Natural killer cell (primary cell): ENCODE results near the gene OR8B3. TPM values are rescaled to one million over a fixed set of nuclear protein-coding genes. Genes with fewer than 3 reads are reported as not detected.
"Not testable (repeated sequence)": the region's sequence is repeated elsewhere in the genome, so short reads cannot be mapped to it uniquely, and the experiment has no call there.

ENCODE experiments used
- ATAC-seq, 3 donors: fragments of 150-1000 bp in 2 of 3; fragments of 200-7000 bp in 1 of 3; cut with Tn5 transposase; 1 replicate in 1 of 3; 2 replicates in 2 of 3; pipeline ENCODE4 v1.10.0; 2021; ENCODE audit warnings: mild to moderate bottlenecking in 2 of 3, moderate library complexity in 2 of 3
- DNase-seq, 2 donors: peaks; one replicate each; pipeline versions ENCODE4 v3.0.0 to v3.0.0-alpha.2; 2013 to 2021; ENCODE audit warnings: mixed read lengths in 1 of 2
- H3K27ac ChIP-seq: one replicate; pipeline ENCODE4 v1.5.1; 2013; ENCODE audit warnings: mild to moderate bottlenecking, low read length
- H3K27me3 ChIP-seq: one replicate; pipeline ENCODE4 v1.6.1; 2013; ENCODE audit warnings: low read length; ENCODE audit not compliant: control insufficient read depth, insufficient read depth
- H3K36me3 ChIP-seq: one replicate; pipeline ENCODE4 v1.6.1; 2013; ENCODE audit warnings: low read length; ENCODE audit not compliant: control insufficient read depth, insufficient read depth
- H3K4me1 ChIP-seq: one replicate; pipeline ENCODE4 v1.6.1; 2013; ENCODE audit warnings: low read length; ENCODE audit not compliant: control insufficient read depth, insufficient read depth
- H3K4me3 ChIP-seq: one replicate; pipeline ENCODE4 v1.5.1; 2013; ENCODE audit warnings: low read length
- H3K9me3 ChIP-seq: one replicate; pipeline ENCODE4 v1.6.1; 2013; ENCODE audit warnings: low read length; ENCODE audit not compliant: control insufficient read depth, insufficient read depth
- H3K27ac Mint-ChIP-seq, 2 donors: one replicate each; pipeline ENCODE4 v1.8.0; 2022; ENCODE audit warnings: mild to moderate bottlenecking in 2 of 2, mixed read lengths in 2 of 2, moderate library complexity in 1 of 2
- H3K27me3 Mint-ChIP-seq, 2 donors: one replicate each; pipeline ENCODE4 v1.8.0; 2022; ENCODE audit warnings: low read depth in 2 of 2, mixed read lengths in 2 of 2
- H3K36me3 Mint-ChIP-seq: one replicate; pipeline ENCODE4 v1.8.0; 2022; ENCODE audit warnings: mixed read lengths
- H3K4me1 Mint-ChIP-seq, 2 donors: one replicate each; pipeline ENCODE4 v1.8.0; 2022; ENCODE audit warnings: mixed read lengths in 2 of 2
- H3K4me3 Mint-ChIP-seq: one replicate; pipeline ENCODE4 v1.8.0; 2022; ENCODE audit warnings: mild to moderate bottlenecking, moderate library complexity, mixed read lengths
- H3K9me3 Mint-ChIP-seq, 2 donors: one replicate each; pipeline ENCODE4 v1.8.0; 2022; ENCODE audit warnings: mixed read lengths in 2 of 2
- WGBS: methylation state at CpG from one replicate; pipeline ENCODE4 v1.1.7; 2013; ENCODE audit warnings: missing lambda C conversion rate; ENCODE audit not compliant: insufficient coverage; 5-methylcytosine and 5-hydroxymethylcytosine counted together
- intact Hi-C: fragments of 100-400 bp; cut with micrococcal nuclease; formaldehyde crosslinking; loops from one replicate; pipeline ENCODE4 v1.14.2; 2022
- total RNA-seq, 4 donors: library from RNA; stranded (reverse); fragments of 120-200 nt in 1 of 4; gene quantifications; one replicate each; pipeline versions ENCODE4 v1.2.3 to v1.2.4, GENCODE V29; 2013 to 2022
- TF ChIP-seq, protein P1 (sequence below): fragments of 200-600 bp; IDR thresholded peaks from one replicate; pipeline ENCODE4 v1.8.0; 2022; ENCODE audit warnings: antibody characterized with exemption

The OR8B3 gene
- total RNA-seq, 3 donors from 2014 or later (not counting 1 experiment from before 2014, with no cell fraction given), result not detected

- TF ChIP-seq, protein P1, sequence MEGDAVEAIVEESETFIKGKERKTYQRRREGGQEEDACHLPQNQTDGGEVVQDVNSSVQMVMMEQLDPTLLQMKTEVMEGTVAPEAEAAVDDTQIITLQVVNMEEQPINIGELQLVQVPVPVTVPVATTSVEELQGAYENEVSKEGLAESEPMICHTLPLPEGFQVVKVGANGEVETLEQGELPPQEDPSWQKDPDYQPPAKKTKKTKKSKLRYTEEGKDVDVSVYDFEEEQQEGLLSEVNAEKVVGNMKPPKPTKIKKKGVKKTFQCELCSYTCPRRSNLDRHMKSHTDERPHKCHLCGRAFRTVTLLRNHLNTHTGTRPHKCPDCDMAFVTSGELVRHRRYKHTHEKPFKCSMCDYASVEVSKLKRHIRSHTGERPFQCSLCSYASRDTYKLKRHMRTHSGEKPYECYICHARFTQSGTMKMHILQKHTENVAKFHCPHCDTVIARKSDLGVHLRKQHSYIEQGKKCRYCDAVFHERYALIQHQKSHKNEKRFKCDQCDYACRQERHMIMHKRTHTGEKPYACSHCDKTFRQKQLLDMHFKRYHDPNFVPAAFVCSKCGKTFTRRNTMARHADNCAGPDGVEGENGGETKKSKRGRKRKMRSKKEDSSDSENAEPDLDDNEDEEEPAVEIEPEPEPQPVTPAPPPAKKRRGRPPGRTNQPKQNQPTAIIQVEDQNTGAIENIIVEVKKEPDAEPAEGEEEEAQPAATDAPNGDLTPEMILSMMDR, result no peak
- peaks cover 0 to 7% of the 10 kb centered on the region in 2 donors for H3K27me3 Mint-ChIP-seq
Observed at GRCh38 chr11:124394408-124394807, 4.4 kb downstream of the OR8B3 start.

DNA sequence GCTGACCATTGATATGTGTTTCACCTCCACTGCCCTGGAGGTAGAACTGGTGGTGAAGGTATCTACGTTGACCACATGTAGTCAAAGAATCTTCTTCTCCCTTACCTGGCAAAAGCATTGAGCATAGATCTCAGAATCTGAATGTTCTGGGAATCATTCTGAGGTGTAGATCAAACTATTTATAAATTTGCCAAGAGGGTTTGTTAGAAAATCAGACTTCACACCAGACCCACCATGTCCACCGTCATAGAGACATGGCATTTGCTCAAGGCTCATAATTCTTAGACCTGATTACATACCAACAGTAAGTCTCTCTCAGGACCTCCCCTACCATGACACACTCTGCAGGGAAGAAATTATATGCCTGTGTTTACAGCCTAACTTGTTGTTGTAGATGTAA is 14.4 kb downstream of the OR8B3 start, which contains the start of gene OR8B2:
Gene OR8B2 (minus strand): TSS at position 101 of the 400 bp plus-strand sequence. CDS start 1,156 bp downstream, outside the sequence.
- intact Hi-C loops, result no loop called here
- no peaks in the 10 kb centered on the region for H3K9me3 ChIP-seq
- H3K27me3 ChIP-seq, result no peaks in the 10 kb centered on the region
- DNase-seq (no peak), ATAC-seq (no peak)
- H3K4me1 ChIP-seq, result no peaks in the 10 kb centered on the region
- H3K4me3 ChIP-seq, result no peak within 1 kb of the TSS
- H3K36me3 ChIP-seq, result no peaks in the 10 kb centered on the region
- WGBS, result 100% methylated on average over 1 of the region's 2 CpGs
- Mint-ChIP-seq H3K9me3 (no peaks in the 10 kb centered on the region), H3K36me3 (no peaks in the 10 kb centered on the region), H3K27ac (no peak within 1 kb of the TSS), H3K4me3 (no peak within 1 kb of the TSS), H3K4me1 (no peaks in the 10 kb centered on the region), H3K27me3 (peaks cover 0 to 2% of the 10 kb centered on the region in 2 donors)
- TF ChIP-seq, protein P1, result no peak
- H3K27ac ChIP-seq, result no peak within 1 kb of the TSS

More at GRCh38 chr11:124394408-124394807, 4.4 kb downstream of the OR8B3 start:
- Histone ChIP-seq H3K27me3 (no peaks in the 10 kb centered on the region), H3K9me3 (no peaks in the 10 kb centered on the region), H3K27ac (no peak overlapping the region), H3K36me3 (no peaks in the 10 kb centered on the region), H3K4me3 (no peak overlapping the region), H3K4me1 (no peaks in the 10 kb centered on the region)
- 97% methylated on average over 3 of the region's 3 CpGs for WGBS
- H3K36me3 Mint-ChIP-seq, result no peaks in the 10 kb centered on the region
- ATAC-seq (no peak), DNase-seq (no peak)
- no peak overlapping the region for H3K27ac Mint-ChIP-seq
- H3K4me3 Mint-ChIP-seq, result no peak overlapping the region
- H3K4me1 Mint-ChIP-seq, result no peaks in the 10 kb centered on the region
- H3K9me3 Mint-ChIP-seq, result peaks cover 0 to 4% of the 10 kb centered on the region in 2 donors
- intact Hi-C loops, result no loop called here

- H3K27ac Mint-ChIP-seq, H3K27me3 ChIP-seq, H3K9me3 Mint-ChIP-seq, H3K4me1 Mint-ChIP-seq, intact Hi-C loops, ATAC-seq, DNase-seq, H3K36me3 ChIP-seq, H3K27me3 Mint-ChIP-seq, H3K36me3 Mint-ChIP-seq, H3K4me3 Mint-ChIP-seq, H3K9me3 ChIP-seq, H3K4me3 ChIP-seq, H3K4me1 ChIP-seq, H3K27ac ChIP-seq: not testable (repeated sequence)
- WGBS, result 87% methylated on average over 4 of the region's 6 CpGs
Observed at GRCh38 chr11:124382857-124383256, 16.0 kb downstream of the OR8B3 start.

DNA sequence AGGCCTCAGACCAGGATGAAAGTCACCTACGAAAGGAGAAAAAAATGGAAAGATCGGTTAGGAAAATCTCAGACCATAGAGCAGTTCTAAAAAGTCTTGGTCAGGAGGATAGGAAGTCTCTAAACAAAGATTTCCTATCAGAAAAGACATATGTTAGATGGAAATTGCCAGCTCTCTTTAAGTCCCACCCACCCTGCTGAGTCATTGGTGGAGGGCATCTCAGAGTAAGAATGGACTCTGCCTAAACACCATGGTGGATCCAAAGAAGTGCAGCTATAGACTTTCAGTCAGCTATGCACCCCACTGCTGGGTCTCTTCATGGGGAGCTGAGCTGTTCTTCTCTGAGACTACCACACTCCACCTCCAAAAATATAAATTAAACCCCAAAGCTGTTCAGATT is 18.2 kb downstream of the OR8B3 start:
- no peak overlapping the region for H3K27ac Mint-ChIP-seq
- Histone ChIP-seq H3K36me3 (no peaks in the 10 kb centered on the region), H3K27ac (no peak overlapping the region), H3K9me3 (no peaks in the 10 kb centered on the region), H3K27me3 (no peaks in the 10 kb centered on the region), H3K4me1 (no peaks in the 10 kb centered on the region), H3K4me3 (no peak overlapping the region)
- H3K4me1 Mint-ChIP-seq, result no peaks in the 10 kb centered on the region
- H3K9me3 Mint-ChIP-seq, result no peaks in the 10 kb centered on the region
- no peak overlapping the region for H3K4me3 Mint-ChIP-seq
- no peak for ATAC-seq
- TF ChIP-seq, protein P1, result no peak
- 88% methylated on average over 2 of the region's 2 CpGs for WGBS
- no peak for DNase-seq
- peaks cover 0 to 2% of the 10 kb centered on the region in 2 donors for H3K27me3 Mint-ChIP-seq
- H3K36me3 Mint-ChIP-seq, result no peaks in the 10 kb centered on the region
- intact Hi-C loops, result no loop called here
